Non-pigmented ciliary epithelial cell (primary cell): ENCODE results near the gene ADAM12.
A peak's percentile ranks its signal among the peaks of the same experiment; 100 is the strongest.

ENCODE experiments used
- DNase-seq: peaks from one replicate; pipeline ENCODE4 v3.0.0-alpha.2; 2010; ENCODE audit warnings: low read depth

ADAM12 gene

GRCh38 chr10:126013489-126014281 lies 374.6 kb downstream of the ADAM12 start:
- DNase-seq: peak; percentile 79

GRCh38 chr10:126012485-126012884 lies 375.8 kb downstream of the ADAM12 start:
- DNase-seq: no peak

GRCh38 chr10:126011995-126012394 lies 376.3 kb downstream of the ADAM12 start:
- no peak for DNase-seq

GRCh38 chr10:126009650-126010049 lies 378.6 kb downstream of the ADAM12 start:
- no peak for DNase-seq

GRCh38 chr10:126006906-126007305 lies 381.4 kb downstream of the ADAM12 start:
- DNase-seq: no peak

- DNase-seq: no peak
Measured at GRCh38 chr10:126006264-126006663, 382.0 kb downstream of the ADAM12 start.

GRCh38 chr10:126004752-126005151 lies 383.5 kb downstream of the ADAM12 start:
- DNase-seq: no peak

GRCh38 chr10:126001576-126001975 lies 386.7 kb downstream of the ADAM12 start:
- no peak for DNase-seq

- DNase-seq: no peak
Measured at GRCh38 chr10:125999694-126000093, 388.6 kb downstream of the ADAM12 start.

GRCh38 chr10:125997586-125997985 lies 390.7 kb downstream of the ADAM12 start:
- no peak for DNase-seq

- no peak for DNase-seq
Measured at GRCh38 chr10:125995726-125996304, 392.5 kb downstream of the ADAM12 start.

- no peak for DNase-seq
Measured at GRCh38 chr10:125994601-125995000, 393.7 kb downstream of the ADAM12 start.

- no peak for DNase-seq
Measured at GRCh38 chr10:125992254-125992653, 396.0 kb downstream of the ADAM12 start.

- DNase-seq: no peak
Measured at GRCh38 chr10:125991392-125991791, 396.9 kb downstream of the ADAM12 start.

GRCh38 chr10:125990974-125991373 lies 397.3 kb downstream of the ADAM12 start:
- DNase-seq: no peak

- DNase-seq: no peak
Measured at GRCh38 chr10:125989791-125990190, 398.5 kb downstream of the ADAM12 start.

- no peak for DNase-seq
Measured at GRCh38 chr10:125985557-125986240, 402.6 kb downstream of the ADAM12 start.

GRCh38 chr10:125984865-125985495 lies 403.3 kb downstream of the ADAM12 start:
- no peak for DNase-seq

- DNase-seq: no peak
Measured at GRCh38 chr10:125984346-125984745, 403.9 kb downstream of the ADAM12 start.

- no peak for DNase-seq
Measured at GRCh38 chr10:125983656-125984055, 404.6 kb downstream of the ADAM12 start.

GRCh38 chr10:125983161-125983560 lies 405.1 kb downstream of the ADAM12 start:
- DNase-seq: no peak

GRCh38 chr10:125982260-125982948 lies 405.9 kb downstream of the ADAM12 start:
- peak; percentile 23 for DNase-seq
